HG03520 (cell line): ENCODE data around the gene PRAF2.

Experiments used
- ATAC-seq: cut with Tn5 transposase; IDR thresholded peaks from one replicate; pipeline ENCODE4 v1.9.1; 2021; ENCODE audit warnings: mild to moderate bottlenecking, moderate library complexity; ENCODE audit not compliant: unreplicated experiment

PRAF2 gene

GRCh38 chrX:49073601-49074575 is at the start of gene PRAF2:
TSS of gene PRAF2 (minus strand) at chrX:49074002. CDS start at chrX:49073987, 15 bp downstream.
- peak; percentile 74 for ATAC-seq

GRCh38 chrX:49122499-49122898 is 48.7 kb upstream of the PRAF2 start:
- ATAC-seq, result no peak

- no peak for ATAC-seq
Measured at GRCh38 chrX:49120091-49120490, 46.3 kb upstream of the PRAF2 start.

GRCh38 chrX:49117581-49117980 is 43.8 kb upstream of the PRAF2 start:
- no peak for ATAC-seq

GRCh38 chrX:49116716-49117115 is 42.9 kb upstream of the PRAF2 start:
- ATAC-seq, result no peak

GRCh38 chrX:49116076-49116475 is 42.3 kb upstream of the PRAF2 start:
- no peak for ATAC-seq

GRCh38 chrX:49111791-49112190 is 38.0 kb upstream of the PRAF2 start:
- no peak for ATAC-seq

GRCh38 chrX:49110417-49110816 is 36.6 kb upstream of the PRAF2 start:
- no peak for ATAC-seq

- no peak for ATAC-seq
Measured at GRCh38 chrX:49108641-49109040, 34.8 kb upstream of the PRAF2 start.

- peak; percentile 43 for ATAC-seq
Measured at GRCh38 chrX:49106930-49107329, 33.1 kb upstream of the PRAF2 start.

- ATAC-seq, result no peak
Measured at GRCh38 chrX:49106296-49106695, 32.5 kb upstream of the PRAF2 start.

- ATAC-seq, result no peak
Measured at GRCh38 chrX:49103637-49104036, 29.8 kb upstream of the PRAF2 start.

GRCh38 chrX:49102190-49102589 is 28.4 kb upstream of the PRAF2 start:
- ATAC-seq, result no peak

- no peak for ATAC-seq
Measured at GRCh38 chrX:49101629-49101984, 27.8 kb upstream of the PRAF2 start.

GRCh38 chrX:49100704-49101628 is 27.2 kb upstream of the PRAF2 start:
- ATAC-seq, result peak; percentile 87

- no peak for ATAC-seq
Measured at GRCh38 chrX:49096419-49096818, 22.6 kb upstream of the PRAF2 start.

- ATAC-seq, result no peak
Measured at GRCh38 chrX:49089553-49089952, 15.8 kb upstream of the PRAF2 start.

- no peak for ATAC-seq
Measured at GRCh38 chrX:49082271-49082871, 8.6 kb upstream of the PRAF2 start.

GRCh38 chrX:49079489-49080428 is 6.0 kb upstream of the PRAF2 start, which contains the start of gene WDR45:
TSS of gene WDR45 (minus strand) at chrX:49079887. CDS start at chrX:49078095, 1,792 bp downstream.
- ATAC-seq, result peak; percentile 53

GRCh38 chrX:49077941-49078340 is 4.1 kb upstream of the PRAF2 start:
- no peak for ATAC-seq
